D341Med (cell line): ENCODE results near the gene PHTF1.

Source experiments
- DNase-seq: peaks from one replicate; pipeline ENCODE4 v3.0.0; 2012; ENCODE audit warnings: low spot score

PHTF1 gene

GRCh38 chr1:113665071-113665470, 94.2 kb downstream of the PHTF1 start:
- no peak for DNase-seq

- no peak for DNase-seq
Observed at GRCh38 chr1:113663165-113663951, 95.9 kb downstream of the PHTF1 start.

DNA sequence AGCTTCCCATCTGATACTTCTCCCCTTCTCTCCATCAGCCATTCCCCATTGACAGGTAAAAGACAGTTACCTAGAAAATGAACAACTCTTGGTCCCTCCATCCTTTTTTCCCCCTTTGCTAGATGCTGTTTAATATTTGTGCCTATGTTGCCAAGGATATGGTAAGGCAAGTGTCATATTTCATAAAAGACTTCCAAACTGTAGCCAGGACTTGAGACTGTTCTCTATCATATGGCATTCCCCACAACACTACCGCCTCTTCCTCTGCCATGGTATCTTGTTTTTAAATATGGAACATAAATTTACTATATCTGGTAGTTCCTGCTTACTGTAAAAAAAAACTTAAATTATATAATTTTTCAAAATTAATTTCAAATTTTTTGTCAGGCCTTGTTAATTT, 97.2 kb downstream of the PHTF1 start:
- no peak for DNase-seq

GRCh38 chr1:113660088-113660487, 99.2 kb downstream of the PHTF1 start:
- DNase-seq, result no peak

DNA sequence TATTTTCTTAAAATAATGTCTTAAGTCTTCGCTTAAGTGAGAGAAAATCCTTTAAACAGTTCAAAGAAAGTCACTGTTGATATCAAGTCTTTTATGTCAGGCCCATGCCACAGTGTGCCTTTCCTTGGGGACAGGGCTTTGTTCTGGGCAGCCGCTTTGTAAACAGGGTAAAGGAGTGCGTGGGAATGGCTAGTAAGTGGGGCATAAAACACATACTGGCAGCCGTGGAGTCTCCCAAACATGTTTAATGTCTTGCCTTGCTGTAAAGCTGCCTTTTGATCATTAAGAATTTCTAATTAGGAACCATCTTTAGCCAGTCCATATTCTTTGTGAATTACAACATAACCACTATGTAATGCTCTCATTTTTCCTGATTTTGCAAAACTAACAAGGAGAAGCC, 99.7 kb downstream of the PHTF1 start:
- no peak for DNase-seq

DNA sequence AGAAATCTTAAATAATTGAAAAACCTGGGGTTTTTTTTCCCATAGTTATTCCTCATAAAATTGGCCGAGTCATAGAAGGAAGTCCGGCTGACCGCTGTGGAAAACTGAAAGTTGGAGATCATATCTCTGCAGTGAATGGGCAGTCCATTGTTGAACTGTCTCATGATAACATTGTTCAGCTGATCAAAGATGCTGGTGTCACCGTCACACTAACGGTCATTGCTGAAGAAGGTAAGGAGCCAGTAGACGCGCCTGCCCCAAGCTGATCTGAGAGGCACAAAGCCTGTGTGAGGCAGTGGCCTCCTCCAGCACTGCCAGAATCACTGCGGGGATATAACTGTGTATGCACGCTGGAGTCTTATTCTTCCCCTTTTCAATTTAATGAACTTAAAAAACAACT, 100.3 kb downstream of the PHTF1 start:
- DNase-seq, result no peak

DNA sequence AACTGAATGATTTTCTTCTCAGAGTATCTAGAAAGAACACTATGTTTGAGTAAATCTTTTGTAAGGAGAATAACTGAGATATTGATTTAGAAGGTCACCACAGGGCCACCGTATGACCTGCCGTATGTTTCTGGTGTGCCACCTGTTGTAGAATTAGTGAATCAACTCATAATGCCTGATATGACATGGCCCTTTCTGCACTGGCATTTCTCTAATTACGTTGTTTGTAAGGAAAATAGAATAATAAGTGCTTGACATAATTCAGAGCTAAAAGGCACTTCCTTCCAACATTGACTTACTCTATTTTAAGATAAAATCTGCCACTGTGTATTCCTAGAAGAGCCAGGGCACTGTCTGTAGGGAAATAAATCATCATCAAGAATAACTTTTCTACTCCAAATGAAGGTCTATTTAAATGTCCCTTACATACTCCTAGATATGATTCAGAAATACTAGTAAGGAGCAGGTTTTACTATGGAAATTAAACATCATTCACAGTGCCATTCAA, 101.7 kb downstream of the PHTF1 start:
- no peak for DNase-seq

- DNase-seq, result no peak
Observed at GRCh38 chr1:113657126-113657525, 102.2 kb downstream of the PHTF1 start.

DNA sequence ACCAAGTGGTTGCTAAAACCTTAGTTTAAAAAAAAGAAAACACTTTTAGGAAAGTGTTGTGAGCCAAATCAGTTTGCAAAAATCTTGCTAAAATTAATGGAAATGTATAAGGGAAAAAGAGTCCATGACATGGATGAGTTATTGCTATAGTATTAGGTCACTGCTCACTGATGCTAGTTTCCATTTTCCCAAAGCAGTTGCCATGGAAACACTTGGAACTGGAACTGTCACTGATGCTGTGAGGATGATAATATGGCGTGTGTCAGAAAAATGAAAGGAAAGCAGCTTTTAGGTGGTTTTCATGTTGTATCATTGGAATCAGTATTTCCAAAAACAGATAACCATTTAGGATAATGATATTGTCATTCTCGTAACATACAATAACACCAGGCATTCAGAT, 104.4 kb downstream of the PHTF1 start:
- DNase-seq, result no peak

DNA sequence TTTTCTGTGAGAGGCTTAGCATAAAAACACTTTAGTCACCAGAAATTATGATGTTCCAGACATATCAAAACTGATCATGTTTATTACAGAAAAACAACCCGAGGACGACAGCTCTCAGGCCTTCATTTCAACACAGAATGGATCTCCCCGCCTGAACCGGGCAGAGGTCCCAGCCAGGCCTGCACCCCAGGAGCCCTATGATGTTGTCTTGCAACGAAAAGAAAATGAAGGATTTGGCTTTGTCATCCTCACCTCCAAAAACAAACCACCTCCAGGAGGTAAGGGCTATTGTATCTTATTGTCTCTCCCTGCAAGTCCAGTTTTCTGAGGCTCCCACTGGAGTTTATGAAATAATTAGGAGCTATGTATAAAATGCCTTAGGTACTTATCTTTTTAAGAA, 105.5 kb downstream of the PHTF1 start:
- DNase-seq, result no peak

- DNase-seq, result no peak
Observed at GRCh38 chr1:113652771-113653170, 106.5 kb downstream of the PHTF1 start.

DNA sequence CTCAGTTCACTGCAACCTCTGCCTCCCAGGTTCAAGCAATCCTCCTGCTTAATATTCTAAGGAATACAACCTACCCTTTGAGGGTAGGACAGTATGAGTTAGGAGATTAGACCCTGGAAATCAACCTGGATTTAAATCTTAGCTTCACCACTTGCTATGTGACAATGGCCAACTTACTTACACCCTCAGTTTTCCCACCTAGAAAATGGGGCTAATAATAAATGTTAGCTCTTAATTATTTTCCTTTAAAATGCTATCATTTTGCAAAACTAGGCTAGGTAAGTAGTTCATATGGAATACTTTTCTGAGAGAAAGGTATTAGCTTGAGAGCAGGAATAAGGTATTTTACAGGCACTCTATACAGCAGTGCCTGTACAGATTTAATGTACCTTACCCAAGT, 110.8 kb downstream of the PHTF1 start:
- no peak for DNase-seq

DNA sequence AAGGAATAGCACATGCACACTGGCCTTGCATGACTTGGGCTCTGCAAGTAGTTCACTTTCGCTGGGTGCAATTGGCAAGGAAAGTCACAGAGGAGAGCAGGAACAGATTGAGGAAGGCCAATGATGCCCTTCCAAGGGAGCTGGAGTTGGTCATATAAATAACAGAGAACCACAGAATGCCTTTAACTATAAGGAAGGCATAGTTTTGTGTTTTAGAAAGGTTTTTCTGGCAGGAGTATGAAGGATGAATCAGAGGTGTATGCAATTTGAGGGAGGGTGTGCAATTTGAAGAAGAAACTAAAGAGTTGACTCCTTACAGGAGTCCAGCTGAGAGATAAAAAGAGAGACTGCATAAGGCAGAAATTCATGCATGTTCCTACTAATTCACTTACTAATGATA, 112.1 kb downstream of the PHTF1 start:
- DNase-seq, result no peak
